HepG2 (cell line): Measurements from ENCODE around the gene E2F1. TPM values are rescaled to one million over a fixed set of nuclear protein-coding genes. Genes with fewer than 3 reads are reported as not detected.

Experiments
- ATAC-seq: fragments of 200-7000 bp; cut with Tn5 transposase; 3 replicates; pipeline ENCODE4 v1.9.1; 2020; ENCODE audit warnings: mild to moderate bottlenecking, moderate library complexity
- BruUV-seq: library from RNA; stranded (reverse); fragments of 400-500 nt; replicated peaks from 2 replicates; lab custom pipeline; 2021; lab: Mats Ljungman, UMichigan
- CTCF ChIA-PET: fragments of 300-600 bp; formaldehyde crosslinking; extraction: SDS; loops from one replicate; lab custom pipeline; 2021; ENCODE audit warnings: low total read pairs, inconsistent platforms, low intra/inter-chr PET ratio; lab: Yijun Ruan, JAX
- POLR2A ChIA-PET: fragments of 350-600 bp; sonication (Branson Sonifier 250); formaldehyde crosslinking; loops from one replicate; lab custom pipeline; 2020; ENCODE audit warnings: antibody characterized with exemption, inconsistent platforms; lab: Yijun Ruan, JAX
- DNase-seq: peaks from one replicate; pipeline ENCODE4 v3.0.0-alpha.2; 2015; ENCODE audit warnings: low spot score
- FAIRE-seq: peaks from 3 replicates; lab custom pipeline; 2011; peaks lifted over from hg19 to GRCh38; lab: Jason Lieb, UNC
- H2AFZ ChIP-seq: one replicate; pipeline ENCODE4 v1.6.1; 2011; ENCODE audit warnings: low read length, inconsistent platforms
- H3K27ac ChIP-seq: fragments of 300-600 bp; 3 replicates; pipeline ENCODE4 v1.8.0; 2011; ENCODE audit warnings: mixed run types, mild to moderate bottlenecking, mixed read lengths, low read length, inconsistent platforms; ENCODE audit not compliant: insufficient read depth; ENCODE audit errors: extremely low read length
- H3K27me3 ChIP-seq, 2 experiments: fragments of 200-600 bp in 1 of 2; 2 replicates in 1 of 2; 3 replicates in 1 of 2; pipeline versions ENCODE4 v1.6.0 to v1.8.0; 2011; ENCODE audit warnings: low read length in 2 of 2, mild to moderate bottlenecking in 2 of 2, moderate library complexity in 2 of 2, inconsistent platforms in 1 of 2; ENCODE audit not compliant: insufficient read depth in 2 of 2, control insufficient read depth in 1 of 2
- H3K36me3 ChIP-seq, 2 experiments: fragments of 200-600 bp in 1 of 2; replicated peaks in 1 of 2; 2 replicates in 1 of 2; 3 replicates in 1 of 2; pipeline versions ENCODE4 v1.5.1 to v1.8.0; 2011; ENCODE audit warnings: low read length in 2 of 2, inconsistent platforms in 1 of 2; ENCODE audit not compliant: insufficient read depth in 2 of 2, control insufficient read depth in 1 of 2
- H3K4me1 ChIP-seq: 2 replicates; pipeline ENCODE4 v1.5.1; 2012; ENCODE audit warnings: low read length, inconsistent platforms; ENCODE audit not compliant: insufficient read depth
- H3K4me2 ChIP-seq: 2 replicates; pipeline ENCODE4 v1.6.0; 2011; ENCODE audit warnings: low read depth, low read length, inconsistent platforms
- H3K4me3 ChIP-seq, 3 experiments: fragments of 200-600 bp in 1 of 3; sonication (generic), shearing (Covaris generic) in 1 of 3; replicated peaks in 1 of 3; 2 replicates each; pipeline ENCODE4 v1.5.1; 2011 to 2016; ENCODE audit warnings: low read length in 3 of 3, inconsistent platforms in 2 of 3, low read depth in 2 of 3, mild to moderate bottlenecking in 2 of 3, control low read depth in 1 of 3, mixed read lengths in 1 of 3; ENCODE audit not compliant: insufficient read depth in 1 of 3
- H3K79me2 ChIP-seq: one replicate; pipeline ENCODE4 v1.6.1; 2011; ENCODE audit warnings: low read length, inconsistent platforms; ENCODE audit not compliant: insufficient read depth
- H3K9ac ChIP-seq: 2 replicates; pipeline ENCODE4 v1.6.0; 2011; ENCODE audit warnings: mild to moderate bottlenecking, low read depth, low read length, inconsistent platforms; ENCODE audit not compliant: insufficient read depth
- H3K9me3 ChIP-seq: 2 replicates; pipeline ENCODE4 v1.5.1; 2012; ENCODE audit warnings: mild to moderate bottlenecking, low read length
- H4K20me1 ChIP-seq: 2 replicates; pipeline ENCODE4 v1.6.0; 2011; ENCODE audit warnings: inconsistent platforms, mild to moderate bottlenecking, low read length, moderate library complexity; ENCODE audit not compliant: insufficient read depth
- AGO2 ChIP-seq: fragments of 200-400 bp; formaldehyde crosslinking; optimal IDR thresholded peaks from 2 replicates; pipeline ENCODE3; 2017; ENCODE audit warnings: mild to moderate bottlenecking, low read depth, low read length, moderate library complexity
- AHR ChIP-seq: IDR thresholded peaks from 2 replicates; pipeline ENCODE4 v1.6.1; 2018; ENCODE audit warnings: missing genetic modification reagents, missing compliant biosample characterization
- ELF3 ChIP-seq: IDR thresholded peaks from 2 replicates; pipeline ENCODE4 v1.6.1; 2016; ENCODE audit warnings: missing genetic modification reagents, missing compliant biosample characterization
- FOXK1 ChIP-seq: sonication (generic); formaldehyde crosslinking; IDR thresholded peaks from 2 replicates; pipeline ENCODE4 v1.4.0; 2020; ENCODE audit warnings: low read depth, missing genetic modification reagents, borderline replicate concordance
- HMG20B ChIP-seq: conservative IDR thresholded peaks from 2 replicates; pipeline ENCODE4 v1.6.1; 2016; ENCODE audit warnings: missing genetic modification reagents, missing compliant biosample characterization
- KDM5B ChIP-seq: sonication (generic); formaldehyde crosslinking; IDR thresholded peaks from 2 replicates; pipeline ENCODE4 v1.4.0; 2020; ENCODE audit warnings: missing genetic modification reagents, mild to moderate bottlenecking, borderline replicate concordance
- KLF6 ChIP-seq: IDR thresholded peaks from 2 replicates; pipeline ENCODE4 v1.8.0; 2016; ENCODE audit warnings: missing biosample characterization, missing genetic modification reagents
- MED8 ChIP-seq: sonication (generic); formaldehyde crosslinking; IDR thresholded peaks from 2 replicates; pipeline ENCODE4 v1.8.1; 2023; ENCODE audit warnings: mild to moderate bottlenecking, missing genetic modification reagents; ENCODE audit not compliant: insufficient replicate concordance
- MXI1 ChIP-seq: IDR thresholded peaks from 3 replicates; pipeline ENCODE4 v1.6.1; 2012; ENCODE audit warnings: low read depth, low read length, inconsistent platforms, borderline replicate concordance
- NCOA1 ChIP-seq: sonication (generic); formaldehyde crosslinking; IDR thresholded peaks from 2 replicates; pipeline ENCODE4 v1.9.0; 2021; ENCODE audit warnings: missing genetic modification reagents
- NFIB ChIP-seq: sonication (generic); formaldehyde crosslinking; IDR thresholded peaks from 2 replicates; pipeline ENCODE4 v1.9.0; 2021; ENCODE audit warnings: missing genetic modification reagents, mild to moderate bottlenecking, borderline replicate concordance
- RBFOX2 ChIP-seq: fragments of 200-400 bp; formaldehyde crosslinking; IDR thresholded peaks from 2 replicates; pipeline ENCODE4 v1.6.1; 2017; ENCODE audit warnings: low read depth, mild to moderate bottlenecking, low read length
- RFXANK ChIP-seq: IDR thresholded peaks from 2 replicates; pipeline ENCODE4 v1.6.1; 2016
- SMAD1 ChIP-seq: sonication (generic); formaldehyde crosslinking; IDR thresholded peaks from 2 replicates; pipeline ENCODE4 v1.4.0; 2020; ENCODE audit warnings: missing genetic modification reagents, low read depth, mild to moderate bottlenecking, borderline replicate concordance
- SP5 ChIP-seq: IDR thresholded peaks from 2 replicates; pipeline ENCODE4 v1.6.1; 2016; ENCODE audit warnings: low read depth, borderline replicate concordance
- SRSF1 ChIP-seq: fragments of 200-400 bp; formaldehyde crosslinking; optimal IDR thresholded peaks from 2 replicates; pipeline ENCODE3; 2017; ENCODE audit warnings: mild to moderate bottlenecking, low read depth, low read length, moderate library complexity
- ZNF24 ChIP-seq: fragments of 450-650 bp; IDR thresholded peaks from 2 replicates; pipeline ENCODE4 v1.6.1; 2017; ENCODE audit warnings: antibody characterized with exemption, mild to moderate bottlenecking
- WGBS: methylation state at CpG from one replicate; pipeline ENCODE4 v1.1.6; 2017; ENCODE audit warnings: low lambda C conversion rate; 5-methylcytosine and 5-hydroxymethylcytosine counted together
- in situ Hi-C: cut with HindIII; loops from 2 replicates; pipeline ENCODE4 v1.10.0; 2017; ENCODE audit warnings: low pct_unique_long_range_greater_than_20kb; ENCODE audit not compliant: extremely low pct_ligation_motif_present
- intact Hi-C: fragments of 100-400 bp; cut with micrococcal nuclease; formaldehyde crosslinking; loops from one replicate; pipeline ENCODE4 v1.10.0; 2022; ENCODE audit not compliant: unreplicated experiment
- polyA plus RNA-seq, 8 experiments: library from polyadenylated mRNA; depleted of rRNA in 3 of 8; stranded (reverse) in 7 of 8; unstranded in 1 of 8; fragments of >200 nt; fragmentation: Illumina TruSeq in 4 of 8; extraction: Trizol in 4 of 8; gene quantifications; 2 replicates each; pipeline versions ENCODE4 v1.2.1 to v1.2.3, GENCODE V29; 2011 to 2016; ENCODE audit warnings: low read depth in 4 of 8, missing spikeins in 1 of 8, mixed read lengths in 1 of 8; ENCODE audit not compliant: insufficient read depth in 1 of 8
- total RNA-seq, 5 experiments: library from RNA; depleted of rRNA; stranded (reverse); fragments of >200 nt; fragmentation: Illumina TruSeq; extraction: Trizol; gene quantifications; 2 replicates each; pipeline ENCODE4 v1.2.3, GENCODE V29; 2016; ENCODE audit warnings: low read depth in 1 of 5
- TF ChIP-seq, protein P1 (sequence below): IDR thresholded peaks from 2 replicates; pipeline ENCODE4 v1.6.1; 2016; ENCODE audit warnings: control low read depth
- TF ChIP-seq, protein P2 (sequence below): IDR thresholded peaks from 2 replicates; pipeline ENCODE4 v1.4.0; 2020; ENCODE audit warnings: mild to moderate bottlenecking, missing genetic modification reagents

Gene E2F1
- total and polyA plus RNA-seq, 2 of the 13 experiments (the other 11 are each of a cell fraction or from before 2014, with no cell fraction given) = 25.5 to 39.4 TPM

DNA sequence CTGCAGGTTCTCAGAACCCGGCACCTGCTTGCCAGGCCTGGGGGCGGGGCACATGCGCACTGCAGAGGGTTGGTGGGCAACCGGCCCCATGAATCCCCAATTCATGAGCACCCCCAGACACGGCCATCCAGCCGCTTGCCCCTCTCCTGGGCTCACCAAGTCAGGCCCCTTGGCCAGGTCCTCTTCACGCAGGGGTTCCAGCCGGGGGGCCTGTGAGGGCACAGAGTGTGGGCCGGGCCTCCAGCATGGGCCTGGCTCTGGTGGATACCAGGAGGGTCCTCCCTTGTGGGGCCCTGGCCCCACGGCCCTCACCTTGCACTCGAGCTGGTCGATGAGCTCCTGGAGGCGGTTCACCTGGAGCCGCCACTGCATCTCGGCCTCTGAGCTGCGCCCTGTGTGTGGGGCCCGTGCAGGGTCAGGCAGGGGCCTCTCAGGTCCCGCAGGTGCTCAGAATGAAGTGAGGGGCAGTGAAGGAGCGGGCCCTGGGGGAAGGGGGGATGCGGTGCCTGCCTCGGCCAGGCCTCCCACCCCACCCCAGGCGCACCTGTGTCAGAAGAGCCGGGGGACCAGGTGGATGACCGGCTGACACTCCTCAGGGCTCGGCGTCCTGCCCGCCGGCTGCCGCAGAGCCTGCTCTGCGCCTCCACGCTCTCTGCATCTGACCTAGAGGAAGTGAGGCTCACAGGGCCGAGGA is 26.7 kb downstream of the E2F1 start:
- no peaks in the 10 kb centered on the region; a peak in 1 of 5 replicates for H3K27me3 ChIP-seq
- POLR2A ChIA-PET = no interaction called here

DNA sequence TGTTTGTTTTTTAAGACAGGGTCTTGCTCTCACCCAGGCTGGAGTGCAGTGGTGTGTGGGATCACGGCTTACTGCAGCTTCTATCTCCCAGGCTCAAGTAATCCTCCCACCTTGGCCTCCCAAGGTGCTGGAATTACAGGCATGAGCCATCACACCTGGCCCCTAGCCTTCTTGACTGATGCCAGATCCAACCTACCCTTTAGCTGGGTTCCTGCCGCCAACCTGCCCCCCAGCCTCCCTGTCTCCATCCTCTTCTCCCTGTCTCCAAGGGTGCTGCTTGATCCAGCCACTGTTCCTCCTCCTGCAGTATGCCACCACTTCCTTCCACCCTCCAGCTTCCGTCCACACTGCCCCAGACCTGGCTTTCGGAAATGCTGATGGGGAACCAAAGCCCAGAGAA is 27.3 kb downstream of the E2F1 start:
- ChIA-PET CTCF (no interaction called here), POLR2A (no interaction called here)
- H3K36me3 ChIP-seq = peaks cover 40 to 47% of the 10 kb centered on the region in 2 experiments
- DNase-seq (no peak), ATAC-seq (no peak), FAIRE-seq (no peak)
- H3K4me1 ChIP-seq = peaks cover 23% of the 10 kb centered on the region
- no TSS peak for BruUV-seq
- H3K9me3 ChIP-seq = no peaks in the 10 kb centered on the region
- intact Hi-C loops (no loop called here), in situ Hi-C loops (no loop called here)
- H3K9ac ChIP-seq = no peak overlapping the region
- peaks cover 4% of the 10 kb centered on the region for H3K79me2 ChIP-seq
- no peaks in the 10 kb centered on the region; a peak in 1 of 5 replicates for H3K27me3 ChIP-seq
- no peak overlapping the region for H2AFZ ChIP-seq
- no peak overlapping the region for H3K4me2 ChIP-seq
- no peaks in the 10 kb centered on the region for H4K20me1 ChIP-seq
- H3K27ac ChIP-seq = no peak overlapping the region
- 98% methylated on average over 4 of the region's 4 CpGs for WGBS
- no peak overlapping the region for H3K4me3 ChIP-seq
- peak; percentile 30 for TF ChIP-seq MED8 (CRISPR knock-in tag)
- TF ChIP-seq KDM5B = peak; percentile 38; the same call in 1 of the 2 replicates
- no peak for TF ChIP-seq RFXANK (CRISPR knock-in tag)
- TF ChIP-seq, protein P1, sequence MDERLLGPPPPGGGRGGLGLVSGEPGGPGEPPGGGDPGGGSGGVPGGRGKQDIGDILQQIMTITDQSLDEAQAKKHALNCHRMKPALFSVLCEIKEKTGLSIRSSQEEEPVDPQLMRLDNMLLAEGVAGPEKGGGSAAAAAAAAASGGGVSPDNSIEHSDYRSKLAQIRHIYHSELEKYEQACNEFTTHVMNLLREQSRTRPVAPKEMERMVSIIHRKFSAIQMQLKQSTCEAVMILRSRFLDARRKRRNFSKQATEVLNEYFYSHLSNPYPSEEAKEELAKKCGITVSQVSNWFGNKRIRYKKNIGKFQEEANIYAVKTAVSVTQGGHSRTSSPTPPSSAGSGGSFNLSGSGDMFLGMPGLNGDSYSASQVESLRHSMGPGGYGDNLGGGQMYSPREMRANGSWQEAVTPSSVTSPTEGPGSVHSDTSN (CRISPR knock-in tag) = no peak
- TF ChIP-seq, protein P2, sequence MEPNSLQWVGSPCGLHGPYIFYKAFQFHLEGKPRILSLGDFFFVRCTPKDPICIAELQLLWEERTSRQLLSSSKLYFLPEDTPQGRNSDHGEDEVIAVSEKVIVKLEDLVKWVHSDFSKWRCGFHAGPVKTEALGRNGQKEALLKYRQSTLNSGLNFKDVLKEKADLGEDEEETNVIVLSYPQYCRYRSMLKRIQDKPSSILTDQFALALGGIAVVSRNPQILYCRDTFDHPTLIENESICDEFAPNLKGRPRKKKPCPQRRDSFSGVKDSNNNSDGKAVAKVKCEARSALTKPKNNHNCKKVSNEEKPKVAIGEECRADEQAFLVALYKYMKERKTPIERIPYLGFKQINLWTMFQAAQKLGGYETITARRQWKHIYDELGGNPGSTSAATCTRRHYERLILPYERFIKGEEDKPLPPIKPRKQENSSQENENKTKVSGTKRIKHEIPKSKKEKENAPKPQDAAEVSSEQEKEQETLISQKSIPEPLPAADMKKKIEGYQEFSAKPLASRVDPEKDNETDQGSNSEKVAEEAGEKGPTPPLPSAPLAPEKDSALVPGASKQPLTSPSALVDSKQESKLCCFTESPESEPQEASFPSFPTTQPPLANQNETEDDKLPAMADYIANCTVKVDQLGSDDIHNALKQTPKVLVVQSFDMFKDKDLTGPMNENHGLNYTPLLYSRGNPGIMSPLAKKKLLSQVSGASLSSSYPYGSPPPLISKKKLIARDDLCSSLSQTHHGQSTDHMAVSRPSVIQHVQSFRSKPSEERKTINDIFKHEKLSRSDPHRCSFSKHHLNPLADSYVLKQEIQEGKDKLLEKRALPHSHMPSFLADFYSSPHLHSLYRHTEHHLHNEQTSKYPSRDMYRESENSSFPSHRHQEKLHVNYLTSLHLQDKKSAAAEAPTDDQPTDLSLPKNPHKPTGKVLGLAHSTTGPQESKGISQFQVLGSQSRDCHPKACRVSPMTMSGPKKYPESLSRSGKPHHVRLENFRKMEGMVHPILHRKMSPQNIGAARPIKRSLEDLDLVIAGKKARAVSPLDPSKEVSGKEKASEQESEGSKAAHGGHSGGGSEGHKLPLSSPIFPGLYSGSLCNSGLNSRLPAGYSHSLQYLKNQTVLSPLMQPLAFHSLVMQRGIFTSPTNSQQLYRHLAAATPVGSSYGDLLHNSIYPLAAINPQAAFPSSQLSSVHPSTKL = no peak
- TF ChIP-seq FOXK1 (CRISPR knock-in tag) = no peak
- TF ChIP-seq SMAD1 = no peak
- no peak for TF ChIP-seq NCOA1
- TF ChIP-seq NFIB (CRISPR knock-in tag) = 0 out of 2 replicates have a peak, but pooled peaks have one; percentile 44

More for the DNA sequence above, 26.7 kb downstream of the E2F1 start:
- Histone ChIP-seq H3K4me1 (peaks cover 26% of the 10 kb centered on the region), H3K79me2 (peaks cover 8% of the 10 kb centered on the region), H2AFZ (no peak overlapping the region), H3K4me2 (no peak overlapping the region), H3K9me3 (no peaks in the 10 kb centered on the region), H4K20me1 (no peaks in the 10 kb centered on the region), H3K9ac (no peak overlapping the region), H3K27ac (no peak overlapping the region), H3K36me3 (peaks cover 40 to 47% of the 10 kb centered on the region in 2 experiments), H3K4me3 (no peak overlapping the region)
- WGBS = 98% methylated on average over 28 of the region's 32 CpGs
- no TSS peak for BruUV-seq
- DNase-seq (no peak), ATAC-seq (no peak), FAIRE-seq (no peak)
- TF ChIP-seq KLF6 (CRISPR knock-in tag) (no peak), AHR (CRISPR knock-in tag) (0 out of 2 replicates have a peak, but pooled peaks have one; percentile 25), SRSF1 (peak; percentile 65), RBFOX2 (peak; percentile 63), AGO2 (peak; percentile 76), HMG20B (CRISPR knock-in tag) (no peak), MXI1 (no peak), ELF3 (CRISPR knock-in tag) (no peak), SP5 (CRISPR knock-in tag) (no peak), ZNF24 (no peak)
- CTCF ChIA-PET = no interaction called here
- in situ Hi-C loops = no loop called here
- intact Hi-C loops = loop anchor here (5.0 kb wide), 1 partner anchor 257 kb away; the partner anchor contains the start of gene CDK5RAP1
